ENCODE data around the gene ABHD1.
"Not testable (repeated sequence)": the region's sequence is repeated elsewhere in the genome, so short reads cannot be mapped to it uniquely, and the experiment has no call there.

Gene ABHD1

GRCh38 chr2:27111392-27112078 is 12.1 kb upstream of the ABHD1 start:
- DNase-seq: not testable (repeated sequence)

GRCh38 chr2:27115519-27115918 is 8.1 kb upstream of the ABHD1 start:
- no peak for DNase-seq

DNA sequence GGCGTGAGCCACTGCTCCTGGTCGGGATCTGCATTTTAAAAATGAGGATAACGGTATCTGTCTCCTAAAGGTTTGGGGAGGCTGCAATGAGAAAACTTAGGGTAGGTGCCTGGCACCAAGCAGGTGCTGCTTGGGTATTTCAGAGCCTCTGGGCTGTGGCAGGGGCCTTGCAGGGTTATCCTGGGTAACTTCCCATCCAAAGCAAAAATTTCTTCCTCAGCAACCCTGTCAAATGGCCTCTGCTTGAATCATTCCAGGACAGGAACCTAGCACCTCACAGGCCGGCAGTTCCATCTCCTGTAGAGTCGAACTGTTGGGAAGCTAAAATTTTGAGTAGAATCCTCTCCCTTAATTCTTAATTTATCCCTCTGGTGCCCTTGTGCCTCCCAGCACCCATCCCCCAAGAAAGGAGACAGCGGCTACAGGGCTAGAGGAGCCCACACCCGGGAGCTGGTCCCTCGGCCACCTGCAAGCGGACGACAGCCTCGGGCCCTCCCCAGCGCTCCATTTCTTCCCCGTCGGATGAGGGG is 5.6 kb upstream of the ABHD1 start:
- no peak for DNase-seq

DNA sequence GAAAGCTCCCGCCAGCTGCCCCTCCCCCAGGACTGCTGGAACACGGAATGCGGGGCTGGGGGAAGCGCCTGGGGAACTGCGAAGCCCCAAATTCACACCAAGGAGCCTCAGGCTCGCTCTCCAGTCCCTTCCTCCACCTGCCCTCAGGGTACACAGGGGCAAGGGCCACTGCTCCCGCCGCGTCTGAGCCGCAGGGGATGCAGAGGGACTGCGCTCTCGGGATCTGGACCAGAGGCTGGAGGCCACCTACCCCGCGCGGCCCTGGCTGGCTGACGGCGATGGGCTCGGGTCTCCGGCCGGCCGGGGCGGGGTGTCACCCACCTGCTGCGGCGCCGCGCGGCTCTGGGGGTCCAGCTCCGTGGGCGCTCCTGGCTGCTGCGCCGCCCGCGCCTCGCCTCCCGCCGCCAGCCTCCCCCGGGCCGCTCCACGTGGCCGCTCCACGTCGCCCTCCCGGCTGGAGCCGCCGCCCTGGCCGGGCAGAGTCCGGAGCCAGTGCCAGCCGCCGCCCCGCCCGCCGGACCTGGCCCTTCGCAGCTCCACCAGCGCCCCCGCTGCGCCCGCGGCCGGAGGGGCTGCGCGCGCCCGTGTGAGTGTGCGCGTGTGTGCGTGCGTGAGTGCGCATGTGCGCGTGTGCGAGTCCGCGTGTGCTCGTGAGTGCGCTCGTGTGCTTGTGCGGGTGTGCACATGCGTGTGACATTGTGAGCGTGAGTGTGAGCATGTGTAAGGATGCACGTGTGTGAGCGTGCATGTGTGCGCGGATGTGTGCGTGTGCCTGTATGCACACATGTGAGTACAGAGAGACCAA is 4.9 kb upstream of the ABHD1 start, which contains the start of gene CGREF1:
CGREF1 (minus strand) TSS at position 604 of the 805 bp plus-strand sequence. CDS start 14,762 bp downstream, outside the sequence.
- peak; percentile 27 to 29 for DNase-seq

DNA sequence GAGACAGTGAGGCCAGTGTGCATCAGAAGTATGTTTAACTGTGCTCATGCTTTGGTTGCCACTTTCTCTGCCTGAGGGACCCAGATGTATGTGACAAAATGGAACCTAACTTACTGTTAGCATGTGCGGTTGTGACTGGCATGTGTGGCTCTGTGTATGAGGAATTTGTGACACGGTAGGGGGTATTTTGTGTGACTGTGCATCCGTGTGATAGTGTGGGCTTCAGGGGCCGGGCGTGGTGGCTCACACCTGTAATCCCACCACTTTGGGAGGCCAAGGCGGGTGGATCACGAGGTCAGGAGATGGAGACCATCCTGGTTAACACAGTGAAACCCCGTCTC is 4.3 kb upstream of the ABHD1 start:
- not testable (repeated sequence) for DNase-seq

DNA sequence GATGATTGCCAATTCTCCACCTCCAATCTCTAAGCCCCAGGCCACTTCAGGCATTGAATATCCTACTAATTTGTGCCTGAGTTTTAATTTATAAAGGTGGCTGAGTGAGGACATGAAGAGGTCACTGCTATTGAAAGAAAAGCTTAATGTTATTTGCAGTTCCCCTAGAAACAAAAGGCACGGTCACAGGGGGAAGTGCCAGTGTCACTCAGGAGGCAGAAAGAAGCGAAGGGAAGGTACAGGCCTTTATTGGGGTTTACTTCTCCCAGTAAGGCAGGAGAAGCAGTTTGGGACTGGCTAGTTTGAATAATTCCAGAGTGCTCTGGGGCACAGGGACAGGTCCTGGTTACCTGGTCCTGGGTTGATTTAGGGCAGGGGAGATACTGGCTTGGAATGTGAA is 1.7 kb upstream of the ABHD1 start:
- DNase-seq: no peak

- DNase-seq: no peak
These were observed 824 bp upstream of the ABHD1 start for GRCh38 chr2:27122791-27123190.

GRCh38 chr2:27125104-27125503 is 1.5 kb downstream of the ABHD1 start:
- no peak for DNase-seq

GRCh38 chr2:27126252-27126710 is 2.7 kb downstream of the ABHD1 start:
- no peak for DNase-seq

- no peak for DNase-seq
These were observed 4.5 kb downstream of the ABHD1 start for GRCh38 chr2:27127883-27128667.

GRCh38 chr2:27128668-27129571 is 5.3 kb downstream of the ABHD1 start:
- no peak for DNase-seq

DNA sequence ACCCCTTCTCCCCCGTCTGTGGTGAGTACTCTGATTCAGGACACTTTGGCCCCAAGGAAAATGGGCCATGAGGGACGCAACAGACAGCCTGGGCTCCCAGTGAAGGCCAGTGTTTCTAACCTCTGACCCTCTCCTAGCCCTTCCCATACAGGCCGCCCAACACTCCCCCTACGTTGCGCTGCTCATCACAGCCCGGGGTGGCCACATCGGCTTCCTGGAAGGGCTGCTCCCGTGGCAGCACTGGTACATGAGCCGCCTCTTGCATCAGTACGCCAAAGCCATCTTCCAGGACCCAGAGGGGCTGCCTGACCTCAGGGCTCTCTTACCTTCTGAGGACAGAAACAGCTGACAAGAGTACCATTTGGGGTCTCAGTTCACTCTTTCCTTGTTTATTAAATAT is 6.8 kb downstream of the ABHD1 start:
- DNase-seq: no peak

DNA sequence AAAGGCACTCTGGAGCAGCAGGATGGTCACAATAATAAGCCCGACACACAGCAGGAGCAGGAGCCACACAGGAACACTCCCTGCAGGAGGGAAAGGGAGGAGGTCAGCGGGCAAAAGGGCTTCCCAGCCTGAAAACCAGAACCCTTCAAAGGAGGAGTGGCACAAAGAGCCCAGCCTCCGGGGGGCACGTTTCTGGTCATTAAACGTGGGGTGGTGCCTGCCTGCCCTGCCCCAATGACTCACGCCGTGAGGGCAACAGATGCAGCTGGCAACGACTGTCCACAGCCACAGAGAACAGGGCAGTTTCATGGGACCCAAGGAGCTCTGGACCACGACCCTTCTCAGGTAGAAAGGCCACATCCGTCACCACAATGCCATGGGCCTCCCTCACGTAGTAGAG is 7.8 kb downstream of the ABHD1 start:
- no peak for DNase-seq

GRCh38 chr2:27133195-27133875 is 9.7 kb downstream of the ABHD1 start:
- DNase-seq: peak; percentile 22 to 34

DNA sequence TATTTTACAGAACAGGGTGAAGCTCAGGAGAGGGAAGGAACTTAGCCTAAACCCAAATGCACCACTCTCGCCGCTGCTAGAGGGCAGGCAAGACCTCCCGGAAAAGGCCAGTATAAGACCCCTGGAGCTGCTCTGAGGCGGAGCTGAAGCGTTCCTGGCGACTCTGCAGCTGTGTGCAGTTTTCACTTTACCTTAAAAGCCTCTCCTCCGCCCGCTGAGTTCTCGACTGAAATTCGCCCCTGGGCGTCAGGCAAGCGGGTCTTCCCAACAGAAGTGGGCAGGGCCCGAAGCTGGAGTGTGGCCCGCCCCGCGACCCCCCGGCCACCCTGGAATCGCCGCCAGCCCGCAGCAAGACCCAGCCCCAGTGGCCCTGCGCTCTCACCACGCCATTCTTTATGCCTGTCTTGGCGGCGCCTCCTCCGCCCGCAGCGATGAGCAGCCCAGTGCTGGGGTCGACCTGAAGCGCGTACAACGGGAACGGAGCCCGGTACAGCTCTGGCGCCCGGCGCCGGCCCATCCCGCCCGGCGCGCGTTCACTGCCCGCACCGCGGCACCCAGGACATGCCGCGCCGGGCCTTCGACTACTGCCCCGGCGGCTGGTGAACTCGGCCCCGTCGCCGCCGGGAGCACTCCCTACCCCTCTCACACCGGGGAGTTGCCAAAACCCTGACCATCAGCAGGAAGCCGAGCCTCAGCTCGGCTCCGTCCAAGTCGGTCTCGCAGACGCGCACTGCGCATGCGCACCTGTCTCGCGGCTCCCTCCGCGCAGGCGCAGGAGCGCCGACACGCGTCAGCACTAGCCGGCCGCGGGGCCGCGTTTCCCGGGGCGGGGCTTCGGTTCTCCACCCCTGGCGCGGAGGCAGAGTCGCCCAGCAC is 10.5 kb downstream of the ABHD1 start, which contains the start of gene PREB:
PREB (minus strand) TSS at position 732 of the 876 bp plus-strand sequence; CDS start at position 517, 215 bp downstream.
- DNase-seq: peak; percentile 97 to 99

DNA sequence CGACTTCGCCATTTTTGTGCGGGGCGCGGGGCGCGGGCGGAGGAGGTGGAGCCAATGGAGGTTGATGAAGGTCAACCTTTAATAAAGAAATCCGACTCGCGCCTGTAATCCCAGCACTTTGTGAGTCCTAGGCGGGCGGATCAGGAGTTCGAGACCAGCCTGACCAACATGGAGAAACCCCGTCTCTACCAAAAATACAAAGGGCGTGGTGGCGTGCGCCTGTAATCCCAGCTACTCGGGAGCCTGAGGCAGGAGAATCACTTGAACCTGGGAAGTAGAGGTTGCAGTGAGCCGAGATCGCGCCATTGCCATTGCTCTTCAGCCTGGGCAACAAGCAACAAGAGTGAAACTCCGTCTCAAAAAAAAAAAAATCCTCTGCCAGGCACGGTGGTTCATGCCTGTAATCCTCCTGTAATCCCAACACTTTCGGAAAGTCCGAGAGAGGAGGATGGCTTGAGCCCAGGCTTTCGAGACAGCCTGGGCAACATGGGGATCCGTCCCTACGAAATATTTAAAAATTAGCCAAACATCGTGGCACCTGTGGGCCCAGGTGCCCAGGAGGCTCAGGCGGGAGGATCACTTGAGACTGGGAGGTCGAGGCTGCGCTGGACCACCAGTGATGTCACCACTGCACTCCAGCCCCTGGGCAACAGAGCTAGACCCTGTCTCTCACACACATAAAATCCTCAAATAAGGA is 11.3 kb downstream of the ABHD1 start:
- DNase-seq: no peak

- DNase-seq: no peak
These were observed 11.9 kb downstream of the ABHD1 start for GRCh38 chr2:27135478-27135955.

DNA sequence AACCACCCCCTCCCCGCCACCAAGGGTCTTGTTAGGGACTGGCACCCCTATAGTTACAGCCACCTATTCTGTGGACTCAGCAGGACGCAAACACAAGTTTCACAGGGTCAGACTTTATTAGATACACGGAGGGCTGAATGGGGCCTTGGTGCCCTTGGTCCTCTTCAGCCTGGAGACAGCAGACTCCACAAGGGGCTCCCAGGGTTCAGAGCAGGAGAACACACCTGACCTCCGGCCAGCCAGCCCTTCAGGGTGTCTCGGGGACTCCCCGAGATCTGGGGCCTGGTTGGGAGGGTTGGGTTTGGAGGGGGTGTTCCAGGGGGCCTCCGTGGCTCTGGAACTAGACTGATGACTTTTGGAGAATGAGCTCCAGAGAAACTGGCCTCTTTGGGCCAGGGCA is 13.1 kb downstream of the ABHD1 start:
- no peak for DNase-seq

GRCh38 chr2:27137322-27137935 is 13.8 kb downstream of the ABHD1 start:
- no peak for DNase-seq

Data from stimulated activated CD4-positive, alpha-beta T cell treated with anti-CD3 and anti-CD28 coated beads, Interleukin-4, amount 100 ng/mL, for 4 hours (primary cell).